K562 (cell line): ENCODE data around the gene GAA. TPM values are rescaled to one million over a fixed set of nuclear protein-coding genes. Genes with fewer than 3 reads are reported as not detected.

Source experiments
- CHCHD3 ChIP-seq: fragments of 250-450 bp; sonication (Bioruptor Pico); IDR thresholded peaks from 2 replicates; pipeline ENCODE4 v2.1.2; 2022; ENCODE audit warnings: mild to moderate bottlenecking
- CREB1 ChIP-seq, 2 experiments: sonication (generic) in 1 of 2; formaldehyde crosslinking in 1 of 2; IDR thresholded peaks; 2 replicates each; pipeline versions ENCODE4 v1.6.1 to v1.8.0; 2012 to 2022; ENCODE audit warnings: inconsistent platforms in 1 of 2, mild to moderate bottlenecking in 1 of 2, missing genetic modification reagents in 1 of 2, moderate library complexity in 1 of 2
- CXXC5 ChIP-seq: fragments of 250-450 bp; sonication (Bioruptor Pico); IDR thresholded peaks from 2 replicates; pipeline ENCODE4 v1.8.0; 2022; ENCODE audit warnings: inconsistent platforms, mild to moderate bottlenecking, moderate library complexity
- EGR1 ChIP-seq: fragments of 450-650 bp; conservative IDR thresholded peaks from 2 replicates; pipeline ENCODE4 v1.6.1; 2017; ENCODE audit warnings: mild to moderate bottlenecking
- GATAD2B ChIP-seq: fragments of 450-650 bp; IDR thresholded peaks from 2 replicates; pipeline ENCODE4 v1.6.1; 2017; ENCODE audit warnings: mild to moderate bottlenecking, borderline replicate concordance
- HEY1 ChIP-seq: fragments of 250-450 bp; sonication (Bioruptor Pico); IDR thresholded peaks from 2 replicates; pipeline ENCODE4 v1.5.0; 2020; ENCODE audit warnings: mild to moderate bottlenecking, moderate library complexity, borderline replicate concordance
- HNRNPK ChIP-seq: fragments of 200-400 bp; formaldehyde crosslinking; IDR thresholded peaks from one replicate; pipeline ENCODE4 v1.6.1; 2018; ENCODE audit warnings: mild to moderate bottlenecking, low read depth, low read length; ENCODE audit not compliant: poor library complexity, severe bottlenecking
- HNRNPUL1 ChIP-seq: fragments of 200-400 bp; formaldehyde crosslinking; IDR thresholded peaks from 2 replicates; pipeline ENCODE4 v1.6.1; 2017; ENCODE audit warnings: low read length
- JUN ChIP-seq, 2 experiments: sonication (generic) in 1 of 2; formaldehyde crosslinking in 1 of 2; IDR thresholded peaks; 2 replicates each; pipeline versions ENCODE4 v1.6.1 to v1.8.0; 2012 to 2022; ENCODE audit warnings: borderline replicate concordance in 2 of 2, mild to moderate bottlenecking in 2 of 2, improper control_type of control experiment in 1 of 2, low read depth in 1 of 2, low read length in 1 of 2, missing genetic modification reagents in 1 of 2
- MCM2 ChIP-seq: fragments of 450-650 bp; IDR thresholded peaks from 2 replicates; pipeline ENCODE4 v1.6.1; 2017; ENCODE audit warnings: low read depth, mild to moderate bottlenecking
- MEIS2 ChIP-seq: fragments of 450-650 bp; IDR thresholded peaks from 2 replicates; pipeline ENCODE4 v1.6.1; 2014; ENCODE audit warnings: mild to moderate bottlenecking; ENCODE audit not compliant: partially characterized antibody
- SAFB2 ChIP-seq: fragments of 200-400 bp; formaldehyde crosslinking; IDR thresholded peaks from 2 replicates; pipeline ENCODE4 v1.6.1; 2018; ENCODE audit warnings: borderline replicate concordance, low read length, low read depth, moderate library complexity; ENCODE audit not compliant: severe bottlenecking
- TAL1 ChIP-seq: fragments of 450-650 bp; IDR thresholded peaks from 2 replicates; pipeline ENCODE4 v1.6.1; 2016; ENCODE audit warnings: mild to moderate bottlenecking
- ZNF23 ChIP-seq: fragments of 250-450 bp; sonication (Bioruptor Pico); IDR thresholded peaks from 2 replicates; pipeline ENCODE4 v1.4.0; 2020; ENCODE audit warnings: mild to moderate bottlenecking
- ZNF445 ChIP-seq: fragments of 250-450 bp; sonication (Bioruptor Pico); IDR thresholded peaks from 2 replicates; pipeline ENCODE4 v1.4.0; 2020; ENCODE audit warnings: low read depth, mild to moderate bottlenecking, moderate library complexity
- polyA plus RNA-seq, 8 experiments: library from polyadenylated mRNA; depleted of rRNA in 4 of 8; stranded (reverse) in 5 of 8; unstranded in 3 of 8; fragments of >200 nt; fragmentation: Nextera tagmentation in 2 of 8; fragmentation: Illumina TruSeq in 1 of 8; extraction: Ambion mirVana in 2 of 8; extraction: Trizol in 1 of 8; gene quantifications; 2 replicates each; pipeline versions ENCODE4 v1.2.1 to v1.2.3, GENCODE V29; 2011 to 2014; ENCODE audit warnings: inconsistent platforms in 1 of 8, missing spikeins in 1 of 8
- total RNA-seq, 7 experiments: library from RNA; depleted of rRNA in 6 of 7; stranded (reverse); fragments of >200 nt in 6 of 7; fragmentation: Illumina TruSeq in 2 of 7; extraction: Trizol in 2 of 7; gene quantifications; 2 replicates each; pipeline versions ENCODE4 v1.2.1 to v1.2.3, GENCODE V29; 2011 to 2021; ENCODE audit warnings: low replicate concordance in 1 of 7
- TF ChIP-seq, protein P1 (sequence below): fragments of 450-650 bp; IDR thresholded peaks from 2 replicates; pipeline ENCODE4 v1.7.1; 2018; ENCODE audit warnings: mild to moderate bottlenecking, low read depth; ENCODE audit not compliant: partially characterized antibody
- TF ChIP-seq, protein P2 (sequence below): sonication (generic); formaldehyde crosslinking; IDR thresholded peaks from 2 replicates; pipeline ENCODE4 v1.9.0; 2022; ENCODE audit warnings: mild to moderate bottlenecking, missing genetic modification reagents
- TF ChIP-seq, protein P3 (sequence below): sonication (generic); formaldehyde crosslinking; IDR thresholded peaks from 2 replicates; pipeline ENCODE4 v1.5.0; 2020; ENCODE audit warnings: missing genetic modification reagents
- TF ChIP-seq, protein P4 (sequence below): fragments of 200-400 bp; formaldehyde crosslinking; IDR thresholded peaks from 2 replicates; pipeline ENCODE4 v1.6.1; 2017; ENCODE audit warnings: mild to moderate bottlenecking, low read depth, low read length, moderate library complexity

The GAA gene
- total and polyA plus RNA-seq, 9 of the 15 experiments (the other 6 are each of a cell fraction or from before 2014, with no cell fraction given) = 0.15 to 6.4 (median 1.7) TPM

DNA sequence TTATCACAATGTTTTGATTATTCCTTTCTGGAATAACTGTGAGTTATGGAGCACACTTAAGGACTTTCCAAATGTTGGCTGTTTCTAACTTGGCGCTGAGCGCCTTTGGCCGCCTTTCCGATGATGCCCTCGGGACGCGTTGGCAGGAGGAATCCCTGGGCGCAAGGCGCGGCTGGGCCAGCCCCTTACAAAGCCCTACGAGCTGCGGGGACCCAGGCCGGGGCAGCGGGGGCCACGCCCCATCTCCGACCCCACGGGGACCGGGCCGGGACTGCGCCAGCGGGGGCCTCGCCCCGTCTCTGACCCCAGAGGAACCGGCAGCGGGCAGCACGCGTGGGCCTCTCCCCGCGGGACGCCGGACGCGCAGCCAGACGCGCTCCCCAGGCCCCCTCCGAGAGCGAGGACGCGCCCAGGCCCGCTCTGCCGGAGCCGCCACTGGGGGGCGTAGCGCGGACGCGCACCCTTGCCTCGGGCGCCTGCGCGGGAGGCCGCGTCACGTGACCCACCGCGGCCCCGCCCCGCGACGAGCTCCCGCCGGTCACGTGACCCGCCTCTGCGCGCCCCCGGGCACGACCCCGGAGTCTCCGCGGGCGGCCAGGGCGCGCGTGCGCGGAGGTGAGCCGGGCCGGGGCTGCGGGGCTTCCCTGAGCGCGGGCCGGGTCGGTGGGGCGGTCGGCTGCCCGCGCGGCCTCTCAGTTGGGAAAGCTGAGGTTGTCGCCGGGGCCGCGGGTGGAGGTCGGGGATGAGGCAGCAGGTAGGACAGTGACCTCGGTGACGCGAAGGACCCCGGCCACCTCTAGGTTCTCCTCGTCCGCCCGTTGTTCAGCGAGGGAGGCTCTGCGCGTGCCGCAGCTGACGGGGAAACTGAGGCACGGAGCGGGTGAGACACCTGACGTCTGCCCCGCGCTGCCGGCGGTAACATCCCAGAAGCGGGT lies at the start of gene GAA (continued):
- TF ChIP-seq CXXC5 (CRISPR knock-in tag) (peak; percentile 97), HEY1 (CRISPR knock-in tag) (no peak), MCM2 (no peak), EGR1 (no peak), SAFB2 (no peak), HNRNPK (no peak), CREB1 (IDR thresholded peaks at IDR 0.05) (no peak; the same call in 1 of the 2 replicates), CREB1 (CRISPR knock-in tag; IDR thresholded peaks at IDR 0.05) (peak; percentile 64; the same call in 1 of the 2 replicates), HNRNPUL1 (no peak), CHCHD3 (CRISPR knock-in tag) (no peak), JUN (IDR thresholded peaks at IDR 0.05; ENCODE audit: borderline replicate concordance, low read depth, low read length) (0 out of 2 replicates have a peak, but pooled peaks have one; percentile 41), JUN (CRISPR knock-in tag; IDR thresholded peaks at IDR 0.05; ENCODE audit: borderline replicate concordance) (no peak), ZNF23 (CRISPR knock-in tag) (no peak), MEIS2 (peak; percentile 63), ZNF445 (CRISPR knock-in tag) (no peak), TAL1 (no peak), GATAD2B (peak; percentile 99)
- TF ChIP-seq, protein P1, sequence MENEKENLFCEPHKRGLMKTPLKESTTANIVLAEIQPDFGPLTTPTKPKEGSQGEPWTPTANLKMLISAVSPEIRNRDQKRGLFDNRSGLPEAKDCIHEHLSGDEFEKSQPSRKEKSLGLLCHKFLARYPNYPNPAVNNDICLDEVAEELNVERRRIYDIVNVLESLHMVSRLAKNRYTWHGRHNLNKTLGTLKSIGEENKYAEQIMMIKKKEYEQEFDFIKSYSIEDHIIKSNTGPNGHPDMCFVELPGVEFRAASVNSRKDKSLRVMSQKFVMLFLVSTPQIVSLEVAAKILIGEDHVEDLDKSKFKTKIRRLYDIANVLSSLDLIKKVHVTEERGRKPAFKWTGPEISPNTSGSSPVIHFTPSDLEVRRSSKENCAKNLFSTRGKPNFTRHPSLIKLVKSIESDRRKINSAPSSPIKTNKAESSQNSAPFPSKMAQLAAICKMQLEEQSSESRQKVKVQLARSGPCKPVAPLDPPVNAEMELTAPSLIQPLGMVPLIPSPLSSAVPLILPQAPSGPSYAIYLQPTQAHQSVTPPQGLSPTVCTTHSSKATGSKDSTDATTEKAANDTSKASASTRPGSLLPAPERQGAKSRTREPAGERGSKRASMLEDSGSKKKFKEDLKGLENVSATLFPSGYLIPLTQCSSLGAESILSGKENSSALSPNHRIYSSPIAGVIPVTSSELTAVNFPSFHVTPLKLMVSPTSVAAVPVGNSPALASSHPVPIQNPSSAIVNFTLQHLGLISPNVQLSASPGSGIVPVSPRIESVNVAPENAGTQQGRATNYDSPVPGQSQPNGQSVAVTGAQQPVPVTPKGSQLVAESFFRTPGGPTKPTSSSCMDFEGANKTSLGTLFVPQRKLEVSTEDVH = no peak
- TF ChIP-seq, protein P2, sequence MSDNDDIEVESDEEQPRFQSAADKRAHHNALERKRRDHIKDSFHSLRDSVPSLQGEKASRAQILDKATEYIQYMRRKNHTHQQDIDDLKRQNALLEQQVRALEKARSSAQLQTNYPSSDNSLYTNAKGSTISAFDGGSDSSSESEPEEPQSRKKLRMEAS (CRISPR knock-in tag) = no peak; the same call in 1 of the 2 replicates
- TF ChIP-seq, protein P3, sequence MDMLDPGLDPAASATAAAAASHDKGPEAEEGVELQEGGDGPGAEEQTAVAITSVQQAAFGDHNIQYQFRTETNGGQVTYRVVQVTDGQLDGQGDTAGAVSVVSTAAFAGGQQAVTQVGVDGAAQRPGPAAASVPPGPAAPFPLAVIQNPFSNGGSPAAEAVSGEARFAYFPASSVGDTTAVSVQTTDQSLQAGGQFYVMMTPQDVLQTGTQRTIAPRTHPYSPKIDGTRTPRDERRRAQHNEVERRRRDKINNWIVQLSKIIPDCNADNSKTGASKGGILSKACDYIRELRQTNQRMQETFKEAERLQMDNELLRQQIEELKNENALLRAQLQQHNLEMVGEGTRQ (CRISPR knock-in tag) = peak; percentile 94
- TF ChIP-seq, protein P4, sequence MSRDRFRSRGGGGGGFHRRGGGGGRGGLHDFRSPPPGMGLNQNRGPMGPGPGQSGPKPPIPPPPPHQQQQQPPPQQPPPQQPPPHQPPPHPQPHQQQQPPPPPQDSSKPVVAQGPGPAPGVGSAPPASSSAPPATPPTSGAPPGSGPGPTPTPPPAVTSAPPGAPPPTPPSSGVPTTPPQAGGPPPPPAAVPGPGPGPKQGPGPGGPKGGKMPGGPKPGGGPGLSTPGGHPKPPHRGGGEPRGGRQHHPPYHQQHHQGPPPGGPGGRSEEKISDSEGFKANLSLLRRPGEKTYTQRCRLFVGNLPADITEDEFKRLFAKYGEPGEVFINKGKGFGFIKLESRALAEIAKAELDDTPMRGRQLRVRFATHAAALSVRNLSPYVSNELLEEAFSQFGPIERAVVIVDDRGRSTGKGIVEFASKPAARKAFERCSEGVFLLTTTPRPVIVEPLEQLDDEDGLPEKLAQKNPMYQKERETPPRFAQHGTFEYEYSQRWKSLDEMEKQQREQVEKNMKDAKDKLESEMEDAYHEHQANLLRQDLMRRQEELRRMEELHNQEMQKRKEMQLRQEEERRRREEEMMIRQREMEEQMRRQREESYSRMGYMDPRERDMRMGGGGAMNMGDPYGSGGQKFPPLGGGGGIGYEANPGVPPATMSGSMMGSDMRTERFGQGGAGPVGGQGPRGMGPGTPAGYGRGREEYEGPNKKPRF = no peak
